ENCODE data around the gene SLC25A42.

- TF ChIP-seq, protein P1, sequence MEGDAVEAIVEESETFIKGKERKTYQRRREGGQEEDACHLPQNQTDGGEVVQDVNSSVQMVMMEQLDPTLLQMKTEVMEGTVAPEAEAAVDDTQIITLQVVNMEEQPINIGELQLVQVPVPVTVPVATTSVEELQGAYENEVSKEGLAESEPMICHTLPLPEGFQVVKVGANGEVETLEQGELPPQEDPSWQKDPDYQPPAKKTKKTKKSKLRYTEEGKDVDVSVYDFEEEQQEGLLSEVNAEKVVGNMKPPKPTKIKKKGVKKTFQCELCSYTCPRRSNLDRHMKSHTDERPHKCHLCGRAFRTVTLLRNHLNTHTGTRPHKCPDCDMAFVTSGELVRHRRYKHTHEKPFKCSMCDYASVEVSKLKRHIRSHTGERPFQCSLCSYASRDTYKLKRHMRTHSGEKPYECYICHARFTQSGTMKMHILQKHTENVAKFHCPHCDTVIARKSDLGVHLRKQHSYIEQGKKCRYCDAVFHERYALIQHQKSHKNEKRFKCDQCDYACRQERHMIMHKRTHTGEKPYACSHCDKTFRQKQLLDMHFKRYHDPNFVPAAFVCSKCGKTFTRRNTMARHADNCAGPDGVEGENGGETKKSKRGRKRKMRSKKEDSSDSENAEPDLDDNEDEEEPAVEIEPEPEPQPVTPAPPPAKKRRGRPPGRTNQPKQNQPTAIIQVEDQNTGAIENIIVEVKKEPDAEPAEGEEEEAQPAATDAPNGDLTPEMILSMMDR (conservative IDR thresholded peaks at IDR 0.05; ENCODE audit: low read depth, low read length) = no peak
- no peak for TF ChIP-seq RAD21 (IDR thresholded peaks at IDR 0.05; ENCODE audit: low read length)
- TF ChIP-seq POLR2A (IDR thresholded peaks at IDR 0.05; ENCODE audit: low read depth, low read length) = no peak
- TF ChIP-seq BHLHE40 (IDR thresholded peaks at IDR 0.05; ENCODE audit: low read depth, low read length) = peak; percentile 91
These were observed 29.6 kb upstream of the SLC25A42 start for GRCh38 chr19:19034204-19034624.
